OCI-M2 (cell line): ENCODE results near the gene PYGL.
"Not testable (repeated sequence)": the region's sequence is repeated elsewhere in the genome, so short reads cannot be mapped to it uniquely, and the experiment has no call there.

Experiments
- DNase-seq: peaks from one replicate; lab custom pipeline; 2025; ENCODE audit not compliant: unreplicated experiment; lab: John Stamatoyannopoulos, UW

PYGL gene

DNA sequence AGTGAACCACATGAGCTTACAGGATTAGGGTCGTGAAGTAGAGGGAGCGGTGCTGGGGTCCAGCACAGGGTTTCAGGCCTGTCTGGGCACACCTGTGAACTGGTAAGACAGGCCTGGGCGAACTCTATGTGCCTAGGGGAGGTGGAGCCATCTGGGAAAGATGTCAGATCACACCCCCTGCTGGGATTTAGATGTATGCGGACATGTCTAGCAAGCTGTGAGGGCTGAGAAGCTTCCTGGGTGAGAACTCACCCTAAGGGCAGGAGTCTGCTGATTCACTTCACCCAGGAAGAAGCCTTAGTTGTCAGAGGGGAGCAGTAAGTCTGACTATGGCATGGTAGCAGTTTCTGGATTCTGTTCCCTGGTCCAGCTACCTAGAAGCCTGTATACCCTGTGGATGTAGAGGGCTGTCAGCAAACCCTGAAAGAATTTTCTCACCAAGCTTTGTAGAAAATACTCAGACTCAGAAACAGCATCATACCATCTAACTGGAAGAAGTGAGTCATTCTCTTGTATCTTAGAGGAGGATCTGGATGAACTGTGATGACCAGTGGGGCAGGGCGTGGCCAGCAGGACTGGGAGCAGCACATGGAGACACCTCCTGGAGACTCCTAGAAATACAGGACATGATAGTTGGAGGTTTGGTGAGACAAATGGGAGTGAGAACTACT, 11.2 kb upstream of the PYGL start:
- DNase-seq, result no peak

DNA sequence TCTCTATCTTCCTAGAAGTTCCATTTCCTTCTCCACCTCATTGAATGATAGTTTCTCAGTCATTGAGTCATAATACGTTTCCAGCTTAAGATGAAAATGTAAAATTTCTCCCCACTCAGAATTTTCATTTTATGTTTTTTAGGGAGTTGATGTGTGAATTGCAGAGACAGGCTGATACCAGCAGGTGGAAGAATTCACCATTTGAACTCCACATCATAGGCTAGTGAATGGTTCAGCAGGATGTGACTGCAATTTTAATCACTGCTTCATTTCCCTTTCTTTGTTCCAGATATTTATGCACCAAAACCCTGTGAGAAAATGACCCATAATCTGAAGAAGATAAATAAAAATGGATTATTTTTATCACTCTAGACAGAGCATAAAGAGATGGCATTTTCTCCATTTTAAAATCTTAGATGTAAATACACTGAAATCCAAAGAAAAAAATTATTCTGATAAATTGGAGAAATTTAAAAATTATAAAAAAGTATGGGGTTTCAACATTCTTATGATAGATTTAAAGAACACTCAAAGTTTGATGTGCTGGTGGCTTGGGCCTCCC, 10.6 kb upstream of the PYGL start:
- DNase-seq, result no peak

DNA sequence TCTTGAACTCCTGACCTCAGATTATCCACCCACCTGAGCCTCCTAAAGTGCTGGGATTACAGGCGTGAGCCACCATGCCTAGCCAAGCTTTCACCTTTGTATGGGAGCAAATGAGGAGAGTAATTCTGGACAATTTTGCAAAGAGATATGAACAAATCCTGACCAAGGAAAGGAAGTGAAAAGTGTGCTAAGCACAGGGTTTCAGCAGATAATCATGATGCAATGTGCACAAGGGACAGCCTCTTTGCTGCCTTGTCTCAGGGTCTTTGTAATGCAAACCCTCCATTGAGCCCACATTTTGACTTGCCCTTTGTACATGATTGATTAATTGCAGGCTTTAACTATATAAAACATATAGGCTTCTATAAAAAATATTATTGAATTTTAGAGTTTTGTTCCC, 9.2 kb upstream of the PYGL start:
- DNase-seq, result no peak

DNA sequence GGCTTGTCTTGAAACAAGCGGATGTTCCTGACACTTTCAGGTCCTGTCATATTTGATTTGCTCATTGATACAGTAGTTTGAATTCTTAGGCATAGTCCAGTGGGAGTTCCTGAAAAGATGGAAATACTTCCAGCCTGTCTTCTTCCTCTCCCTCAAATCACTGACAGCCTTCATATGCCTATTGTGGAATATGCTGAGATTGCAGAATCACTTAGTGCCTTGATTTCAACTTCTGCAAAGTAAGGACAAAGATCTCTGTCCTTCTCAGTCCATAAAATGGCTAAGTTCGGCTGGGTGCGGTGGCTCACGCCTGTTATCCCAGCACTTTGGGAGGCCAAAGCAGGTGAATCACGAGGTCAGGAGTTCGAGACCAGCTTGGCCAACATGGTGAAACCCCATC, 6.7 kb upstream of the PYGL start:
- DNase-seq, result no peak

DNA sequence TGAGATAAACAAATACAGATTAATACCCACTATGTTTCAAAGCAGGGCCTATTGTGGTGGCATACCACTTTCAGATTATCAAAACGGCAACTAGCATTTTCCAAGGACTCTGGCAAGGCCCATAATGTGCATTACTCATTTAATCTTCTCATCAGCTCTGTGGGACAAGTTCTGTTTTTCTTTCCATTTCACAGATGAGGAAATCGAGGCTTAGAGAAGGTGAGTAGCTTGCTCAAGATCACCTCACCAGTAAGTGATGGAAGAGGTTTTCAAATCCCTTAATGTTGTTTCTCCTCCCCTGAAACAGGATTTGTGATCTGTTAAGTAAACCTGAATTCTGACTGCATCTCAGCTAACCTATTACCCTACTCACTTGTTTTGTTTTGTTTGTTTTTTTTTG, 3.9 kb upstream of the PYGL start:
- no peak for DNase-seq

DNA sequence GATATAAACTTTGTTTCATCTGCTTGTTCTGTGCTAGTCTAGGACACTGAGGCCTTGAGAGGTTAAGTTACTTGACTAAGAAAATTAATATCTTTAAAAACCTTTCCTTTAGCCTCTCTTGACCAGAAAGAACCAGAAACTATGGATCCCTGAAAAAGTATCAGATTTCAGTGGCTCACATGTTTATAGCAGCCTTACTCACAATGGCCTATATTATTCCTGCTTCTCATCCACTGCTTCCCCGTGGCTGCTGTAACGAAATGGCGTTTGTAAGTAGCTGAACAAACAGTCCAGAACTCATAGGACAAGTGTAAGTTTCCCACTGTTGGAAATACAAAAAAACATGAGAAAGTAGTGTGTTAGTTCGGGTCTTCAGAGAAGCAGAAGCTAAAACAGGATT, 3.2 kb upstream of the PYGL start:
- no peak for DNase-seq

DNA sequence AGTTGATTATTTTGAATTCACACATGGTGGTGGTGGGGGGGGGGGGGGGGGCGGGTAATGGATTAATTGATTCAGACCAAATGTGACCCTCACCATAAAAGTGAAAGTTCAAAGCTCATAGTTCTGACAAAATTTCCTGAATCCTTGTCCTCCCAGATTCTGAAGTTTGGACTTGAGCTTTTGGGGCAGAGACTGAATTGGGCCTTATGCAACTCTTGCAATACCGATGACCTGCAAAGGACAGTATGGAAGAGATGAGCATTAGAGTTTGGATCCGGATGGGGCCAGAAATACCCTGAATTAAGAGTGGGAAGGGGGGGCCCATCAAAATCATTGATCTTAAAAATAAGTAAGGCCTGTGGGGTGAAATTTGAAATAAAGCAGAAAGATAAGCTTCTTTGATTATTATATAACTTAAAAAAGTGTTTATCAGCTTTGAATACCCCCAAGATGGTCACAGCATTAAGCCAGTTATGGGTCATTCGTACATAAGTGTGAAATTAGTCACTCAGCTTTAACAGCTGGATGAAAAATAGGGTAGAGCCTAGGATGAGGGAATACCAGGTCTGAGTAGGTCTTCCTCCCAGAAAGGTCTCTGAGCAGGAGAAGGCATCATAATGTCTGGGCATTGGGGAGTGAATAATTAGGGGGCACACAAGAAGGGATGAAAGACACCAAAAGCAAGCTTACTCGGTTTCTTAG, 2.1 kb upstream of the PYGL start:
- no peak for DNase-seq

DNA sequence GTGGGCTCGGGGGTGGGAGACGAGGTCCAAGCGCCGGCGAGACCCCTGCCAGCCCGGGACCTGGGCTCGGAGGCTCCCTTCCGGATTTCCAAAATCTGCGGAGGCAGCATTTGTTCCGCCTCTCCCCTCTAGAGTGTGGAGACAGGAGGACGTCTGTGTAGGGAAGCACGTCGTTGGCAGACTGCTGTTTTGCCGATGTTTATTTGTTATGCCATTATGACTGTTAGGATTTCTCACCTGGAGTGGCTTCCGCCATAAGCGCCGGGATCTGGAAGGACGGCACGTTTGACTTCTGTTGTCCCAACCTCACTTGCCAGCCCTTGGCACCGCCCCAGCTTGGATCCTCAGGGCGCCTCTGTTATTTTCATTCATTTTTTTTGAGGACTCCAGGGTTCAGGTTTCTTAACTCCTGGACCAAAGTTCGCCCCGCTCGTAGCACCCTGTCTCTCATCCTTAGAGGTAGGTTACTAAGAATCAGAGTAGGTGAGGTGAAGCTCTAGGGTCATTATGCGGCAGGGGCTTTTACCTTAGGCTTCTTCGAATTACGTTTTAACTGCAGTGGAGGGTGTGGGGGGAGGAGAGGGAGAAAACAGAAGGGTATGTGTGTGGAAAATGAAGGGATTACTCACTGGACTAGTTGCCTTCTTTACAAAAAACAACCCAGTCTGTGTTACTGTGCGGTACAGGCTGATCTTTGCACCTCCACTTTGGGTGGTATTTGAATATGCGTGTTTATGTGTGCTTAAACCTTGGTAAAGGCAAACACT, 547 bp upstream of the PYGL start:
- no peak for DNase-seq

DNA sequence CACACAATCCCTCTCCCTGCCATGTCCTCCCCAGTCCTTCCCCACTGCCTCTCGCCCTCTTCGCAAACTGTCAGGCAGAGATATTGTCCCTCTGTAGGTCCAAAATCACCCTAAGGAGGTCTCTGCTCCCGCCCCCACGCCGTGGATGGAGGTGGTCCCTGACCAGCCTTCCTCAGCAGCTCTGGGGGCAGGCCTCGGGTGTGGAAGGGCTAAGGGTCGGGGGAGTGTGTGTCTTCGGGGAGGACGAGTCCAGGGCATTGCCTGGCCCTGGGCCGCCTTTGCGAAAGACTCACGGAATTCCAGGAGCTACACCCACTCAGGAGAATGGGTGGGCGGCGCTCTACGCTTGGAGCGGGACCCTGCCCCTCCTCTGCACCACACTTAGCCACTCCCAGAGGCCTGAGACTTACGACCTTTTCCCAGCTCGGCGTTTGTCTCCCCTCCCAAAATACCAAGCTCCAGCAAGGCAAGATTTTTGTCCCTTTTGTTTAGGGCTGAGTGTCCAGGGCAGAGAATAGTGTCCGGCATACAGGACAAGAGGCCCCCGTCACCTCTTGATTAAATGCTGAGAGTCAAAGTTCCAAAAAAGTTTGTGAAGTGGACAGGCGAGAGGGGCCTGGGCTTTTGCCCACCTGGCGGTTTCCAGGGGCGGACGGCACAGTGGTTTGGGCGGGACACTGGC, 881 bp downstream of the PYGL start:
- no peak for DNase-seq

DNA sequence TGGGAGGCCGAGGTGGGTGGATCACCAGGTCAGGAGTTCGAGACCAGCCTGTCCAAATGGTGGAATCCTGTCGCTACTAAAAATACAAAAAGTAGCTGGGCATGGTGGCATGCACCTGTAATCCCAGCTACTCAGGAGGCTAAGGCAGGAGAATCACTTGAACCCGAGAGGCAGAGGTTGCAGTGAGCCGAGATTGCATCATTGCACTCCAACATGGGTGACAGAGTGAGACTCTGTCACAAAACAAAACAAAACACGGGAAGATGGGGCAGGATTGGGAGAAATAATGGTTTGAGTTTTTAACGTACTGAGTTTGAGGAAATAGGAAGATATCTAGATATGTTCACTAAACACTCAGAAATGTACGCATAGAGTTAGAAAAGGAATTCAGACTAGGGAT, 2.6 kb downstream of the PYGL start:
- DNase-seq, result not testable (repeated sequence)

DNA sequence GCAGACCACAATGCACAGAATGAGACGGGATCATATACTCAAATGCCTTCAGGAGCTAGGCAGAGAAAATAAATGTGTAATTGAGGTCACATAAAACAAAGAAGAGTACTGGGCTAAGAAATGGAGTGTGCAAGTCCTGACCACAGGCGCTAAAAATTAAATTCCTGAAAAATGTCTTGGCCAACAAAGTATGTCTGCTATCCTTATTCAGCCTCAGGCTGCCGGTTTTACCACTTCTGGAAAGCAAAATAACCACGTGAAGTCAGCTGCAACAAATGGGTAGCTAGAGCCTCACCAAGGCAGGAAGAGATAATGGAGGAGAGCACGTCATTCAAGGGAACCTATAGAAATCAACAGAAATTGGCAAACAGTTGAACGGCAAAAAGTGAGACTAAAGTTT, 3.1 kb downstream of the PYGL start:
- DNase-seq, result no peak

DNA sequence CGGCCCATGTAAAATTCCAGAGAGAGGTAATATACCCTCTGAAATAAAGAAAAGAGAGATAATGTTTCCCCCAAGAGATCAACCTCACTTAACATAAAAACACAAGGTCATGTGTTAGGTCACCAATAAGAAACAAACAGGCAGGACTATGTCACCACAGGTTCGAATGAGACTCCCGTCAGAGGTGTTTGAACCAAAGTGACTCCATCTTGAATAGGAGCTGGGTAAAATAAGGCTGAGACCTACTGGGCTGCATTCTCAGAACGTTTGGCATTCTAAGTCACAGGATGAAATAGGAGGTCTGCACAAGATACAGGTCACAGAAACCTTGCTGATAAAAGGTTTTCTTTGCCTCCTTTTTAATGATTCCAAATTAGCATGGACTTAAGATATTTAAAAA, 6.5 kb downstream of the PYGL start:
- no peak for DNase-seq

DNA sequence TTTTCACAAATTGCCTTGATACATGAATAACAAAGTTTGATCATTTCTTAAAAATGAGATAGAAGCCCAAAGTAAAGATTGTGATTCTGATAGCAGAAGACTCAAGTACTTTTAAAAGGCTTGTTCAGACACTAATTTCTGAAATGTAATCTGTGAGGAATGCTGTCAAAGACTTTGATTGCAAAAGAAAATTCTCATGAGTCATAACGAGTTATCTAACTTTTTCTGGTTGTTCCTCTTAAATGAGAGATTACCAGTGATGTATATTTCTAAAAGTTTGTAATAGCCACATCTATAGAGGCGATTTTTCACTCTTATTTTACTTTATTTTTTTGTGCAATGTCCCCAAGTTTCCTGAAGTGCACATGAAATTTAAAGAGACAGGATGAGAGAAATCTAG, 7.0 kb downstream of the PYGL start:
- no peak for DNase-seq

DNA sequence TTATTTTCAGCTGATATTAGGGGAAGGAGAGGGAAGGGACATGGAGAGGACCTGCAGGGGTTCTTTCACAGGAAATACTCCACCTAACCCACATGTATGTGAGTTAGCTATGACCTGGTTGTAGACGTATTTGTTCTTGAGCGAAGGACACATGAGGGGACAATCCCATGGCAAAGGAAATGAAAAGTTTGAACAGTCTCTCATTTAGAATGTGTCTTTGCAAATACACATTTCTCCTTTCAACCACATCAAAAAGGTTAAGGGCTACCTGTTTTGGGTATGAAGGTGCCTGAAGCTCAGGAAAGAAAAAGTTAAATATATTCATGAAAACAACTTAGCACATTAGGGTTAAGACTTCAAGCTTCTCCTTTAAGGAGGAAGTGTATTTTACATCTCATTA, 7.4 kb downstream of the PYGL start:
- DNase-seq, result no peak

DNA sequence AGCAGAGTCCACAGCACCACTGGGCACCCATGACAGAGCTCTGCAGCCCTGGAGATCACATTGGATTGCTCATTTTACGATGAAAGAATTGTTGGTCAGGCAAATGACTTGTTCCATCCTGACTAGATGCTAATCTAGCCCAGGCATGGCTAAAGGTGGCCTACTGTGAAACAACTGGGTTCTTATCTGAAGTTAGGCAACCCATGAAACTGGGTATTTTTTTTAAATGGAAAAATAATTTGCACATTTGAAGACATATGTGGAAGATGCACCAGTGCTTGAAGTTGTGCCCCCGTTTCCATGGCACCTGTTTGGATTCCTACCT, 8.3 kb downstream of the PYGL start:
- no peak for DNase-seq

DNA sequence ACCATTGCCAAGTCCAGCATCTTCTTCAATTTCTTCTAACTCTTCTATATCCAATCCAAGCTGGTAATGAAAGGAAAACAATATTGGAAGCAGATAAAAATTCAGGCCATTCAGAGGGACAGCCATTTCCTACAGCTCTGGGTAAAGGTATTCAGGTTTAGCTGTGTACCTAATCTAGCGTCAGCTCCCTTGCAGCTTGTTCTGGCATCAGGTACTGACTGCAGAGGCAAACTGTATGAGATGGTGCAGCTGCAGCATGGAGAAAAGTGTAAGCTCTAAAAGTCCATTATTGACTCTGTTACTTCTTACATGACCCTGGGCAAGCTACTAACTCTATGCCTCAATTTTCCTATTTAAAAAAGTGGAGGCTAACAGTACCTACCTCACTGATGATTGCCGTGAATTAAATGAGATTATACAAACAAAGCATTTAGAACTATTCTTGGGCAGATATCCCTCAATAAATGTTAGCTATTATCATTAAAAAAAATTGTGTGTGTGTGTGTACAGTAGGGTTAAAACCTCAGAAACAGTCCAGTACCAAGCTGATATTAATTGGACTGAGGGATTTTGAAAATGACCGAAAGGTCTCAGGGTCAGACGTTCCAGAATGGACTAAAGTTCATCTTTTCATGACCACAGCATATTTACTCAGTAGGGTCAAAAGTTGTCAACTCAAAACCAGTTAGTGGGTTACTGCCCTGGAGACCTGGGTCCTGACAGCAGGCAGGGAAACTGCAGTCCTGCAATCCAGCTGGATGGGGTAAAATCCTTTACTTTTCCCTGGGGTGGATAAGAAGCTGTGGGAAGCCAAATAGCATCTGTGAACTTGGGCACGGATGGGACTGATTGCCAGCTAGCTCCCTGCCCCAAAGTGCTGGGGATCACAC, 8.9 kb downstream of the PYGL start:
- no peak for DNase-seq

DNA sequence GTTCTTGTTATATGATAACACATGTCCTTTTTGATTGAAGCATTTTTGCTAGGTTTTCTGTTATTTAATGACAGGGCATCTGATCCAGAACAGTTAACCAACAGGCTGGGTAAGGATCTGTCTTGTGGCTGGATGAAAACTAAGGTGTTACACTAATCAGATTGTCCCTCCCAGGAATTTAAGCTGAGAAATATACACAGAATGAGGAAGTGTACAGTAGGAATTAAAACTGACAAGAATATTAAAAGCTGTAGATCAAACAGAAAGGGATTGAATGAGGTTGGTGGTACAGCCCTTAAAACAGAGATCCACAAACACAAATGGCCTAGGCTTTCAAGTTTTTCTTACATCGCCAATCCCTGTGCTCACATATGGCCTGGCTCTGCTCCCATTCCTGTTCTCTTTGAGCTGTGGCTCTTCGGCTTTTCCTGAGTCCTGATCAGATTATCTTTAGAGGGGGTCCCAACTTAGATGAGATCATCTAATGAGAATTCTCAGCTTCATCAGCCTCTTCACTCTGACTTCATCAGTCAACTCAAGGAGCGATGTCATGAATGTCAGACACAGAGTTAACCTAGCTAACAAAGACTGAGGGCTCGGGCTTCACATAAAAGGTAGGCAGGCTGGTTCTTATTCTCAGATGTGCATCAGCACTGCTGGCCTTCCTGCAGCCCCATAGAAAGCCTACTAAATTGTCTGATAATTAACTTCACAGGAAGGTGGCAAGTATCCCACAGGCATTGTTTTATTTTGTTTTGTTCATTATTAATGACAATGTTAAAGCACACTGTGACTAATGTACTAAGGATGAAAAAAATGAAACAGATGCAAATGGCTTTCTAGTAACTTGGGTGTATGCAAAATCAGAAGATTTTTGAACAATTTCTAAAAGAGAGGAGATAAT, 11.4 kb downstream of the PYGL start:
- DNase-seq, result no peak

DNA sequence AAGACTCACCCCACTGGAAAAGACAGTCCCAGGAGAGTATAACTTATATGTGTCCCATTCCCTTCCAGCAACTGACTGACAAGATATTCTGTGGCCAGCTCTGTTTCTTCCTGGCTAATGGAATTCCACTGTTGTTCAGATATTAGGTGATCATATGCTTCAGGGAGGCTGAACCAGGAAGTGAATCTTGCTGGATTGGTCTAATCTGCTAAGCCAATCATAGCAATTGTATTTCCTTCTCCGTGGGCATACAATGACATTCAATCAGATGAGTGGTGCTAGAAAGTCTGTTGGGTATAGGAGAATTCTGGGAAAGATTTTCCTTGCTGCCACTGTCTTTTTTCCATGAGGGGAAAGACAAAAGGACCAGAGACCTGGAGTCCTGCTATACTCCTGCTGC, 12.1 kb downstream of the PYGL start:
- no peak for DNase-seq

DNA sequence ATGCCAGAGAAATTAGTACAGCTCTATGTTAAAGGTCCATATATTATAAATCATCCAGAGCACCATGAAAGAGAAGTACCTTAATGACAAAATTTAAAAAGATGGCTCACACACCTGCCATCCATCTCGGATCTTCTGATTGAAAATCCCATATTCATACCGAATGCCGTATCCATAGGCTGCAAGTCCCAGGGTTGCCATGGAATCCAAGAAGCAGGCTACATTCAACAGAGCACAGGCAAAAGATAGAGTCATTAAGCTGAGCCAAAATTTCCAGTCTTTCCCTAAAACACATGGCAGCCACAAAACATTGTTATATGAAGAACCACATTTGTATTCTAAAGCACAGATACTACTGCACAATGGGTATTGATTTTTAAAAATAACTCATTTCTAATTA, 12.7 kb downstream of the PYGL start:
- no peak for DNase-seq

DNA sequence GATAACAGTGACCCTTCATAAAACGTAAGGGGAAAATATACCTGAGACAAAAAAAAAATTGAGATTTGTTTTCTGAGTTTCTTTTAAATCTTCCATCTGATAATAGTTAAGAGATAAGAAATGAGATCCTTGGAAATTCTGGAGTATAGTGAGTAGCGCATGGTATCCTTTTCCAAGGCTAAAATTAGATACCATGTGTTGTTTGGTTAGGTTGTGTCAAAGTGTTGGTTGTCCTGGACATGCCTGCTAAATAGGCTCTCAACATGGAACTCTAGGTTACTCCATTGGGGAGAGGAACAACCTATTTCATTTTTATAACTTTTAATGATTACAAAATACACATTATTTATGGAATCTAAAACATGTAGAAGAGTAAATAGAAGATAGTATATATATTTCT, 14.8 kb downstream of the PYGL start:
- DNase-seq, result no peak
